ENCODE data around the gene PRM1.

DNA sequence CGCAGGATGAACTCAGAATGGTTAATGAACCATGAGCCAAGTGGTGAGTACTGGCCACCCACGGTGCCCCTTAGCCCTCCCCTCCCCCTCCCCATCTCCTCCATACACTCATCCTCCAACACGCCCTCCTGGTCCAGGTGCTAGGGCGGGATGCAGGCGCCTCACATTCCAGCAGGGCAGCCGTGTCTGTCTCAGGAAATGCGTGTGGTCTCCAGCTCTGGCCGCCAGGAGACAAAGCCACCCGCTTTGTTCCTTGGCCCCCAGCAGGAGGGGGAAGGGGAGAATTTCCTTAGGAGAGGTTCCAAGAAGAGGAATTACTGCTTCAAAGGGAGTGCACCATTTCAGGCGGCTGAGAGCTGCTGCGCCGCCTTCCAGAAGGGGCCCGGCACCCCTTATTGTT lies 34.4 kb upstream of the PRM1 start:
- no peak for TF ChIP-seq SMC3 (IDR thresholded peaks at IDR 0.05; ENCODE audit: low read depth, low read length)
- TF ChIP-seq, protein P1, sequence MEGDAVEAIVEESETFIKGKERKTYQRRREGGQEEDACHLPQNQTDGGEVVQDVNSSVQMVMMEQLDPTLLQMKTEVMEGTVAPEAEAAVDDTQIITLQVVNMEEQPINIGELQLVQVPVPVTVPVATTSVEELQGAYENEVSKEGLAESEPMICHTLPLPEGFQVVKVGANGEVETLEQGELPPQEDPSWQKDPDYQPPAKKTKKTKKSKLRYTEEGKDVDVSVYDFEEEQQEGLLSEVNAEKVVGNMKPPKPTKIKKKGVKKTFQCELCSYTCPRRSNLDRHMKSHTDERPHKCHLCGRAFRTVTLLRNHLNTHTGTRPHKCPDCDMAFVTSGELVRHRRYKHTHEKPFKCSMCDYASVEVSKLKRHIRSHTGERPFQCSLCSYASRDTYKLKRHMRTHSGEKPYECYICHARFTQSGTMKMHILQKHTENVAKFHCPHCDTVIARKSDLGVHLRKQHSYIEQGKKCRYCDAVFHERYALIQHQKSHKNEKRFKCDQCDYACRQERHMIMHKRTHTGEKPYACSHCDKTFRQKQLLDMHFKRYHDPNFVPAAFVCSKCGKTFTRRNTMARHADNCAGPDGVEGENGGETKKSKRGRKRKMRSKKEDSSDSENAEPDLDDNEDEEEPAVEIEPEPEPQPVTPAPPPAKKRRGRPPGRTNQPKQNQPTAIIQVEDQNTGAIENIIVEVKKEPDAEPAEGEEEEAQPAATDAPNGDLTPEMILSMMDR (conservative IDR thresholded peaks at IDR 0.05; ENCODE audit: low read depth, low read length) = 0 out of 2 replicates have a peak, but pooled peaks have one; percentile 9
- no peak for TF ChIP-seq MAZ (IDR thresholded peaks at IDR 0.05; ENCODE audit: borderline replicate concordance, low read depth, low read length)
- no peak for TF ChIP-seq POLR2A (IDR thresholded peaks at IDR 0.05; ENCODE audit: low read depth, low read length)
- no peak for TF ChIP-seq MAFK (IDR thresholded peaks at IDR 0.05; ENCODE audit: low read depth, low read length)
